Metanephros (tissue), 2 donors: ENCODE results near the gene BICDL2. TPM values are rescaled to one million over a fixed set of nuclear protein-coding genes. Genes with fewer than 3 reads are reported as not detected.

ENCODE experiments used
- small RNA-seq: library from RNA; depleted of rRNA; stranded (forward); fragments of <200 nt; gene quantifications from one replicate; pipeline ENCODE3, GENCODE V24; 2014; ENCODE audit warnings: low replicate concordance
- total RNA-seq: library from RNA; depleted of rRNA; stranded (reverse); fragments of >200 nt; gene quantifications from one replicate; pipeline ENCODE4 v1.2.3, GENCODE V29; 2014

The BICDL2 gene
- 3.3 TPM for total RNA-seq

GRCh38 chr16:3036726-3037315 is at the start of gene BICDL2:
Gene BICDL2, minus strand, starts transcription at chr16:3036944. Its CDS starts 1,448 bp downstream, at chr16:3035496.

DNA sequence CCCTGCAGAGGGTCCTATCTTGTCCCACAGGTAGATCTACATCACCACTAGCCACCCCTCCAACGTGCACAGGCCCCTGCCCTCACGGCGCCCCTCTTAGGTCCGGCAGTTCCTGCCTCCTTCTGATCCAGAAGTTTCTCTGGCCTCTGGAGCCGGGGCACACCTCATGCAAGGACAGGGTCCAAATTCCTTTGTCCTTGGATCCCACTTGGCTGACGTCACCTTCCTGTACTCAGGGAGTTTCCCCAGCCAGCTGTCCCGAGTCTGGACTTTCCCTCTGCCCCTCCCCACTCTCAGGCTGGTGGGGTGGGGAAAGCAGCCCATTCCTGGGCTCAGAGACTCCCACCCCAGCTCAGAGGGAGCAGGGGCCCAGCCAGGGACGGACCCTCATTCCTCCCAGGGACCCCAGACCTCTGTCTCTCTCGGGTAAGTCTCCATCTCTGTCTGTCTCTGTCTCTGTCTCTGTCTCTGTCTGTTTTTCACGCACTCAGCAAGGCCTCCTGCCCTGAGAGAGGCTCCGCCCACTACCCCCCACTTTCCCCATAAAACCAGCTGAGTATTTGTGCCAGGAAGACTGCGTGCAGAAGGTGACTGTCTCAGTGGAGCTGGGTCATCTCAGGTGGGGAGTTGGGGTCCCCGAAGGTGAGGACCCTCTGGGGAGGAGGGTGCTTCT is 28.5 kb upstream of the BICDL2 start, which contains the start of gene IL32:
TSS of gene IL32 (plus strand) at position 572 of the 673 bp plus-strand sequence. CDS start 172 bp downstream, outside the sequence.

GRCh38 chr16:3045758-3046640 is 9.3 kb upstream of the BICDL2 start, which contains the start of gene MMP25:
Gene MMP25, plus strand, starts transcription at chr16:3046561. Its CDS starts 357 bp downstream, at chr16:3046918.

DNA sequence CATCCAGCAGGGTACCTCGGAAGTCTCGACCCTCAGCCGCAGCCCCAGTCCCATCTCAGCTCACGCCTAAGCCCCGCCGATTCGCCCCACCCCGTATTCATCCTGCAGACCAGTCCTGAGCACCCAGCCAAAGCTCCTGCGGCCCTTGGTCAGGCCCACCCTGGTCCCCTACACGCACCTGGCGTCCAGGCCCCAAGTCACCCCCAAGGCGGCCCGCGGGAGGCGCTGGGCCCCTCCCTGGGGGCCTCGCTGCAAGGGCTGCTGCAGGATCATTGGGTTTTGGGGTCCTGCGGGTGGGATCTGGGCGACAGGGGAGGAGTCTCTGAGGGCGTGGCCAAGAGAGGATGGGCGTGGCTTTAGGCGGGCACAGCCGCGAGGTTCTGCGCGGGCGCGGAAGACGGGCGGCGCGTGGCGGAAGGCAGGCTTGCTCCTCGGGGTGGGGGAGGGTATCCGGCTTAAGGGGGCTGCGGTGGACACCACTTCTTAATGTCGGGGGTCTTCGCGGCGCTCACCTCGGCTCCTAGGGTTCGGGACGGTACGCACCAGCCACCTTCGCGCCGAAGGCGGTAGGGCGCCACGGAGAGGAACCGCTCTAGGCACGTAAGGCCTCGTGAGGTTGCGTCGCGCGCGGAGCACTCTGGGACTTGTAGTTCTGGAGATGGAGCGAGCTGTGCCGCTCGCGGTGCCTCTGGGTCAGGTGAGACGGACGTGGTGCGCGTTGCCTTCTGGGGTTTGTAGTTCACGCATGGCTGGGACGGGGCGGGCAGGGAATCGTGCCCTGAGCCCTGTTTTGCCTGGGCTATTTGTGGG is 12.9 kb downstream of the BICDL2 start, which contains the start of the genes HCFC1R1 and THOC6:
TSS of gene HCFC1R1 (minus strand) at position 274 of the 810 bp plus-strand sequence. CDS start at position 273, 1 bp downstream.
TSS of gene THOC6 (plus strand) at position 367 of the 810 bp plus-strand sequence. CDS start at position 659, 292 bp downstream.

DNA sequence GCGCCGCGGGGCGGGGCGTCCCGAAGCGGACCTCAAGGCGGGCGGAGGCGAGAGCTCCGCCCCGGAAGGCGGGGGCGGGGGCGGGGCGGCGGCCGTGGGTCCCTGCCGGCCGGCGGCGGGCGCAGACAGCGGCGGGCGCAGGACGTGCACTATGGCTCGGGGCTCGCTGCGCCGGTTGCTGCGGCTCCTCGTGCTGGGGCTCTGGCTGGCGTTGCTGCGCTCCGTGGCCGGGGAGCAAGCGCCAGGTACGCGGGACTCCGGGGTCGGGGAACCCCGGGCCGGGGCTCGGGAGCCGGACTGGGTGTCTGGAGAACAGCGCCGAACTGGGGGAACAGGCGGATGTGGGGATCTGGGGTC is 16.5 kb downstream of the BICDL2 start, which contains the start of gene TNFRSF12A:
TSS of gene TNFRSF12A (plus strand) at position 122 of the 357 bp plus-strand sequence. CDS start at position 152, 30 bp downstream.

DNA sequence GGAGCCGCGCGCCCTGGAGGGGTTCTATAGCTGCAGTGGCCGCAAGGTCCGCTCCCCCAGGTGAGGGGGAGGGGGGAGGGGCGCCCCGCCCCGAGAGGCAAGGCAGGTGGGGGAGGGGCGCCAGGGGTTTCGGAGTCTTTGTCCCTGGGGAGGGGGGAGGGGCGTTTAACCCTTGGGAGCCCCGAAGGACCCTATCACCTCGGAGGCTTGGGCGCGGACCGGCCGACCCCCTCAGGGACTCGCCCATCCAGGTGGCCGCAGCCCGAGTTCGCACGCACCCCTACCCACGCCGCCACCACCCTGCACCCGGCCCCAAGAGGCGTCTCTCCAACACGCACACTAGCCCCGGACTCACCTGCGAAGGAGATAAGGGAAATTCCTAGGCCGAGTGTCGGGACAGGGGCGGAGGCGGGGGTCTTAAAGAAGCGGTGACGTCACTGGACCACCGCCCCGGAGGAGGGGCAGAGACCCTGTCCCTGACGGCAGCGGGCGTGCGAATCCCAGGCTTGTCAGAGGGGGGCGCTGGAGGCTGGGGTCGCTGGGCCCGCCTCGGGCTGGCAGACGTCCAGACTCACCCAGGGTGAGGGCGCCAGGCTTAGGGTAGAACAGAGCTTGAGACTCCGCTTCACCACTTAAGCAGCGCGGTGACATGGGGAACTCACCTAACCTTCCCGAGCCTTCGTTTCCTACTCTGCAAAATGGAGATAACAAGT is 18.8 kb downstream of the BICDL2 start, which contains the start of gene CLDN6:
TSS of gene CLDN6 (minus strand) at position 390 of the 713 bp plus-strand sequence. CDS start 2,162 bp downstream, outside the sequence.

DNA sequence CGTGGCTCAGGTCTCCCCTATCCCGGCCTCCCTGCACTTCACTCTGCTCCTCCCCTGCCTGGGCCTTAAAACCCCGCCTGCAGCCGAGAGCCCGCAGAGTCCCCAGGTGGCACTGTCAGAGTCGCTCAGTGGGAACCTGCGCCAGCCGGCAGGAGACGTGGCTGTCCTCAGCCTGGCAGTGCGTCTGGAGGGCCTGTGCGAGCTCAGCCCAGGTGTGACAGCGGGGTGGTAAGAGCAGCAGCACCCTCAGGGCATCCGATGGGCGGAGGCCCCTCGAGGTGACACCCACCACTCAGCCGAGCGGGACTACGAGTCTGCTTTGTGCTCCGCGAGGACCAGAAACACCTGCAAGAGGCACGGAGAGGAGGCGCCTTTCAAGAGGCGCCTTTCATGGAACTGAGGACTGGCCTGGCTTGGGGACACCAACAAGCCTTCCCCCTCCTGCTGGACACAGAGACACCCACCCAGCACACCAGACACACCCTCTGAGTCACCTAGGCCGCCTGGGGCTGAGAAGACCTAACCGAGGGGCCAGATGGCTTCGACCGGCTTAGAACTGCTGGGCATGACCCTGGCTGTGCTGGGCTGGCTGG is 23.8 kb downstream of the BICDL2 start, which contains the start of gene CLDN9:
TSS of gene CLDN9 (plus strand) at position 96 of the 593 bp plus-strand sequence. CDS start at position 536, 440 bp downstream.

DNA sequence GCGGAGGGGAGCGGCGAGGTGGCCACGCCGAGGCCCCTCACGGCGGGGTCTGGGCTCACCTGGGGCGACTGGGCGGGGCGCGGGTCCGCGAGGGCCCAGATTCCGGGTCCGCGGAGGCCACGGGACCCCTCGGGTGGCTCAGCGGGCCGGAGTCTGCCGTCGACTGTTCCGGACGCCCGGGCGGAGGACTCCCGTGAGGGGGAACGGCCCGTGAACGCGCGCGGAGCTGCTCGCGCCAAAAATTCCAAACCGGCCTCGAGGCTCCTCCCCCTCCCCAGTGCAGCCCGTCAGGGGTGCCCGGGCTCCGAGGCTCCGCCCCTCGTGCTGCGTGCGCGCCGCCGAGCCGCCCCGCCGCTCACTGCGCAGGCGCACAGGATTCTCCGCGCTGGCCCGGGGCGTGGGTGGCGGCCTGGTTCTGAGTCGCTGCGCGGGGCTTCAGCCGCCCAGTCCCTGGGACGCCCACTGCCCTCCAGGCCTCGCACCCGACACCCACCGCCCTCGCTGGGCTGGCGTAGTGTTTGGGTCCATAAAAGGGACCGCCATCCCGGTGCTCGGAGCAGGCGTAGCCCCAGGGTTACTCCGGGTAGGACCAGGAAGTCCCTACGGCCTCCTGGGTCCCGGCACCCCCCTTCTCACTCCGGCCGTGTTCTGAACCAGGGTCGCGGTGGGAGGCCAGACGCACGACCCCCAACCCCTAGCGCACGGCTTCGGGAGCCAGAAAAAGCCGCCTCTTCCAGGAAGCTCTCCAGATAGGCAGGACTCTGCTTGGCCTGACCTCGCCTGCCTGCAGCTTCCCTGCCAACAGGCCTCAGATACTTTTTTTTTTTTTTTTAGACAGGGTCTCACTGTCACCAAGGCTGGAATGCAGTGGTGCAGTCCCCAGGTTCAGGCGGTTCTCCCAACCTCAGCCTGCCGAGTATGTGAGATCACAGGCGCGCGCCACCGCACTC is 56.2 kb downstream of the BICDL2 start, which contains the start of gene PKMYT1:
TSS of gene PKMYT1 (minus strand) at position 220 of the 950 bp plus-strand sequence. CDS start 789 bp downstream, outside the sequence.

Small RNA genes within 50 kb of the gene (small RNA-seq; reads per million reads assigned to genes)
- gene LINC00514 = not detected
- not detected for gene RNU1-22P

Other genes with a start within 250 kb of the BICDL2 start
- 1.2 TPM for gene PRSS33, start 249.4 kb downstream of the BICDL2 start, total RNA-seq
- not detected for gene PRSS41, start 238.5 kb downstream of the BICDL2 start, total RNA-seq
- gene PRSS21, start 219.7 kb downstream of the BICDL2 start, total RNA-seq = not detected
- 0.70 TPM for gene ZG16B, start 206.6 kb downstream of the BICDL2 start, total RNA-seq
- 4.1 TPM for gene PRSS22, start 178.8 kb downstream of the BICDL2 start, total RNA-seq
- 44.1 TPM for gene FLYWCH2, start 153.7 kb downstream of the BICDL2 start, total RNA-seq
- gene FLYWCH1, start 125.0 kb downstream of the BICDL2 start, total RNA-seq = 23.8 TPM
- gene KREMEN2, start 72.7 kb downstream of the BICDL2 start, total RNA-seq = 2.9 TPM
- gene PAQR4, start 67.6 kb downstream of the BICDL2 start, total RNA-seq = 5.2 TPM
- gene PKMYT1, start 56.5 kb downstream of the BICDL2 start, total RNA-seq = 8.6 TPM
- gene CLDN9, start 24.0 kb downstream of the BICDL2 start, total RNA-seq = 2.5 TPM
- 7.6 TPM for gene CLDN6, start 18.8 kb downstream of the BICDL2 start, total RNA-seq
- 25.6 TPM for gene TNFRSF12A, start 16.6 kb downstream of the BICDL2 start, total RNA-seq
- gene HCFC1R1, start 13.0 kb downstream of the BICDL2 start, total RNA-seq = 25.4 TPM
- gene THOC6, start 12.9 kb downstream of the BICDL2 start, total RNA-seq = 18.2 TPM
- 4.4 TPM for gene MMP25, start 9.6 kb upstream of the BICDL2 start, total RNA-seq
- gene IL32, start 28.7 kb upstream of the BICDL2 start, total RNA-seq = 44.8 TPM
- gene ZSCAN10, start 62.4 kb upstream of the BICDL2 start, total RNA-seq = 0.12 TPM
- gene ZNF205, start 75.6 kb upstream of the BICDL2 start, total RNA-seq = 19.0 TPM
- gene ZNF213, start 98.1 kb upstream of the BICDL2 start, total RNA-seq = 13.0 TPM
- not detected for gene OR1F1, start 151.3 kb upstream of the BICDL2 start, total RNA-seq
- 9.2 TPM for gene ZNF200, start 198.2 kb upstream of the BICDL2 start, total RNA-seq
- 2.9 TPM for gene MEFV, start 219.7 kb upstream of the BICDL2 start, total RNA-seq
- gene ZNF263, start 246.5 kb upstream of the BICDL2 start, total RNA-seq = 55.0 TPM